Loucy (cell line): ENCODE data around the gene S100A9.

Source experiments
- H2AFZ ChIP-seq: fragments of 200-600 bp; sonication (generic); 2 replicates; pipeline ENCODE4 v1.6.0; 2016; ENCODE audit warnings: antibody characterized with exemption, mild to moderate bottlenecking, low read length, moderate library complexity
- H3F3A ChIP-seq: fragments of 200-600 bp; 2 replicates; pipeline ENCODE4 v1.6.0; 2016; ENCODE audit warnings: antibody characterized with exemption, low read depth, mild to moderate bottlenecking
- H3K27me3 ChIP-seq: fragments of 200-600 bp; sonication (generic); 2 replicates; pipeline ENCODE4 v1.6.1; 2014; ENCODE audit warnings: low read length, mild to moderate bottlenecking; ENCODE audit not compliant: insufficient read depth, poor library complexity, severe bottlenecking
- H3K36me3 ChIP-seq: fragments of 200-600 bp; sonication (generic); 2 replicates; pipeline ENCODE4 v1.6.1; 2016; ENCODE audit warnings: low read length; ENCODE audit not compliant: insufficient read depth
- H3K4me1 ChIP-seq: fragments of 200-600 bp; sonication (generic); 2 replicates; pipeline ENCODE4 v1.5.1; 2014; ENCODE audit warnings: low read length, mild to moderate bottlenecking; ENCODE audit not compliant: insufficient read depth, poor library complexity, severe bottlenecking
- H3K4me2 ChIP-seq: fragments of 200-600 bp; sonication (generic); 2 replicates; pipeline ENCODE4 v1.6.0; 2014; ENCODE audit warnings: antibody characterized with exemption, low read length, low read depth, mild to moderate bottlenecking; ENCODE audit not compliant: poor library complexity, severe bottlenecking
- H3K4me3 ChIP-seq: fragments of 200-600 bp; sonication (generic); 2 replicates; pipeline ENCODE4 v1.5.1; 2014; ENCODE audit warnings: low read length, mild to moderate bottlenecking, mixed read lengths; ENCODE audit not compliant: poor library complexity, severe bottlenecking
- H3K79me2 ChIP-seq: fragments of 200-600 bp; sonication (generic); 2 replicates; pipeline ENCODE4 v1.6.1; 2014; ENCODE audit warnings: low read length; ENCODE audit not compliant: insufficient read depth
- H3K9ac ChIP-seq: fragments of 200-600 bp; sonication (generic); 2 replicates; pipeline ENCODE4 v1.6.0; 2014; ENCODE audit warnings: mild to moderate bottlenecking, low read depth, low read length, moderate library complexity; ENCODE audit not compliant: poor library complexity, severe bottlenecking
- H3K9me2 ChIP-seq: fragments of 200-600 bp; sonication (generic); replicated peaks from 2 replicates; pipeline ENCODE4 v1.6.1; 2016; ENCODE audit warnings: low read depth, low read length, mixed read lengths
- H3K9me3 ChIP-seq: fragments of 200-600 bp; sonication (generic); 2 replicates; pipeline ENCODE4 v1.6.1; 2014; ENCODE audit warnings: mild to moderate bottlenecking, antibody characterized with exemption, low read length, low read depth; ENCODE audit not compliant: insufficient read depth
- H4K20me1 ChIP-seq: fragments of 200-600 bp; sonication (generic); 2 replicates; pipeline ENCODE4 v1.6.0; 2014; ENCODE audit warnings: antibody characterized with exemption, low read length, mild to moderate bottlenecking; ENCODE audit not compliant: insufficient read depth, poor library complexity, severe bottlenecking
- EZH2phosphoT487 ChIP-seq: fragments of 200-600 bp; IDR thresholded peaks from 2 replicates; pipeline ENCODE4 v1.6.1; 2018; ENCODE audit warnings: antibody characterized with exemption, mild to moderate bottlenecking, moderate library complexity, borderline replicate concordance
- TF ChIP-seq, protein P1 (sequence below): fragments of 200-600 bp; sonication (generic); conservative IDR thresholded peaks from 2 replicates; pipeline ENCODE4 v1.5.1; 2014; ENCODE audit warnings: mild to moderate bottlenecking, antibody characterized with exemption, low read length

S100A9 gene

DNA sequence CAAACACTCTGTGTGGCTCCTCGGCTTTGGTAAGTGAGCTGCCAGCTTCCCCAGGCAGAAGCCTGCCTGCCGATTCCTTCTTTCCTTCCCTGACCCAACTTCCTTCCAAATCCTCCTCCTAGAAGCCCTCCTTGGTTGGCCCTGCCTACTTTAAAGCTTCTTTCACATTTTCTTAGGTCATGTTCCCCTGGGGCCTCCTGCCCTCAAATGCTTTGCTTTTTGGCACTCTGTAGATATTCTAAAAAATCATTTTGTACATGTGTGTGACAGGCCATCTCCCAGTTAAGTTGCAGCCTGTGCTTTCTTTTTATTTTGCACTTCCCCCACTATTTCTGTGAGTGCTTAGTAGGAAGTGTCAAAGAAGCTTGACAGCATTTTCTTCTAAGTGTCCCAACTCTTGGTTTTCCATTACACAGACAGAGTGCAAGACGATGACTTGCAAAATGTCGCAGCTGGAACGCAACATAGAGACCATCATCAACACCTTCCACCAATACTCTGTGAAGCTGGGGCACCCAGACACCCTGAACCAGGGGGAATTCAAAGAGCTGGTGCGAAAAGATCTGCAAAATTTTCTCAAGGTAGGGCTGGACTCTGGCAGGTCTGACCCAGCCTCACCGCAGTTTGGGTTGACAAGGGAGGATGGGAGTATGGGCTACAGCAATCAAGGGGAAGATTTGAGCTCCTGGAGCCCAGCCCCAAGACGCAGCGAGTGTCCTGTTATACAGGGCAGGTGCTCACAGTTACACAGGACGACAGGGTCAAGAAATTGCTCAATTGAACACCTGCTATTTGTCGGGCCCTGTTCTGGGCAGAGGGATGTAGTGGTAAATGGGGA, at the start of gene S100A9:
Gene S100A9, plus strand, starts transcription at position 2 of the 838 bp plus-strand sequence. Its CDS starts 430 bp downstream, at position 432.
- H3K9me2 ChIP-seq, result no peaks in the 10 kb centered on the region
- H3F3A ChIP-seq, result no peaks in the 10 kb centered on the region
- H3K4me2 ChIP-seq, result no peak within 1 kb of the TSS
- H3K9me3 ChIP-seq, result no peaks in the 10 kb centered on the region
- H3K27me3 ChIP-seq, result no peaks in the 10 kb centered on the region
- H3K79me2 ChIP-seq, result no peaks in the 10 kb centered on the region
- no peak within 1 kb of the TSS for H3K4me3 ChIP-seq
- H3K9ac ChIP-seq, result no peak within 1 kb of the TSS
- no peak within 1 kb of the TSS for H2AFZ ChIP-seq
- no peaks in the 10 kb centered on the region for H3K36me3 ChIP-seq
- no peaks in the 10 kb centered on the region for H3K4me1 ChIP-seq
- H4K20me1 ChIP-seq, result no peaks in the 10 kb centered on the region
- no peak for TF ChIP-seq EZH2phosphoT487
- TF ChIP-seq, protein P1, sequence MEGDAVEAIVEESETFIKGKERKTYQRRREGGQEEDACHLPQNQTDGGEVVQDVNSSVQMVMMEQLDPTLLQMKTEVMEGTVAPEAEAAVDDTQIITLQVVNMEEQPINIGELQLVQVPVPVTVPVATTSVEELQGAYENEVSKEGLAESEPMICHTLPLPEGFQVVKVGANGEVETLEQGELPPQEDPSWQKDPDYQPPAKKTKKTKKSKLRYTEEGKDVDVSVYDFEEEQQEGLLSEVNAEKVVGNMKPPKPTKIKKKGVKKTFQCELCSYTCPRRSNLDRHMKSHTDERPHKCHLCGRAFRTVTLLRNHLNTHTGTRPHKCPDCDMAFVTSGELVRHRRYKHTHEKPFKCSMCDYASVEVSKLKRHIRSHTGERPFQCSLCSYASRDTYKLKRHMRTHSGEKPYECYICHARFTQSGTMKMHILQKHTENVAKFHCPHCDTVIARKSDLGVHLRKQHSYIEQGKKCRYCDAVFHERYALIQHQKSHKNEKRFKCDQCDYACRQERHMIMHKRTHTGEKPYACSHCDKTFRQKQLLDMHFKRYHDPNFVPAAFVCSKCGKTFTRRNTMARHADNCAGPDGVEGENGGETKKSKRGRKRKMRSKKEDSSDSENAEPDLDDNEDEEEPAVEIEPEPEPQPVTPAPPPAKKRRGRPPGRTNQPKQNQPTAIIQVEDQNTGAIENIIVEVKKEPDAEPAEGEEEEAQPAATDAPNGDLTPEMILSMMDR, result no peak

DNA sequence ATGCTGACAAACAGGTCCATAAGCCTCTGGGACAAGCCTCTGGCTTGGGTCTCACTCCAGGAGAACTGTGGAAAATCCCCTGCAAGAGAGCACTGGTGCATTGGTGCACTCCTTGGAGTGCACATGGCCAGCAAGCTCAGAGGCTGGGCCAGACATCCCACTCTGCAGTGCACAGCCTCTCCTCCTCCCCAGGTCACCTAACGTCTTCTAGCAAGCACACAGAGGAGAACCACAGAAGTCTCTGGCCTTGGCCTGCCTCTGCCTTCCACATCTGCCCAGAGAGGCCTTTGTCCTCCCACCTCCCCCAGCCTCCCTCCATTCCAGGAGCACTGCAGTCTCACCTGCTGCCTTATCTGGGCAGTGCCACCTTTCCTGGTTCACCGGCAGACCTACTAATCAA, 49.1 kb upstream of the S100A9 start:
- Histone ChIP-seq H3K36me3 (no peaks in the 10 kb centered on the region), H3K4me3 (no peak overlapping the region), H4K20me1 (no peaks in the 10 kb centered on the region), H3K4me1 (peaks cover 3% of the 10 kb centered on the region), H3K9me2 (no peaks in the 10 kb centered on the region), H3F3A (no peaks in the 10 kb centered on the region), H3K4me2 (no peak overlapping the region), H3K9me3 (no peaks in the 10 kb centered on the region), H3K9ac (no peak overlapping the region), H2AFZ (no peak overlapping the region), H3K27me3 (no peaks in the 10 kb centered on the region), H3K79me2 (no peaks in the 10 kb centered on the region)
- TF ChIP-seq EZH2phosphoT487, result no peak
- TF ChIP-seq, protein P1, result no peak

DNA sequence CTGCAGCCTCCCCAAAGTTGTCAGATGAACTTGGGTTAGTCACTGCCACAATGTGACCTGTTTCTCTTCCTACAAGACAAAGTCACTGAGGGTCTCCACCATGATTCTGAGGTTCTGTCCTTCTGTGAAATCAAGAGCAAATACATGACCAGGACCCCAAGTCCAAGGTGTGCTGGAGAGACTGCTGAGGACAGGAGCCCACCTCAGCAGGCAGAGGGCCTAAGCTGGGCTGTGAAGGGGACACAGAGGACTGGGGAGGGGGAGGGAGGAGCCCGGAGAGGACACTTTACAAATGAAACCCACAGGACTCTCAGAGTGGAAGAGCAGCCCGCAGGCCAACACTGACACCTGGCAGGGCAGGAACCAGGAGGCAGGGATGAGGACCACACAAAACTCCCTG, 48.2 kb upstream of the S100A9 start:
- no peaks in the 10 kb centered on the region for H3K36me3 ChIP-seq

DNA sequence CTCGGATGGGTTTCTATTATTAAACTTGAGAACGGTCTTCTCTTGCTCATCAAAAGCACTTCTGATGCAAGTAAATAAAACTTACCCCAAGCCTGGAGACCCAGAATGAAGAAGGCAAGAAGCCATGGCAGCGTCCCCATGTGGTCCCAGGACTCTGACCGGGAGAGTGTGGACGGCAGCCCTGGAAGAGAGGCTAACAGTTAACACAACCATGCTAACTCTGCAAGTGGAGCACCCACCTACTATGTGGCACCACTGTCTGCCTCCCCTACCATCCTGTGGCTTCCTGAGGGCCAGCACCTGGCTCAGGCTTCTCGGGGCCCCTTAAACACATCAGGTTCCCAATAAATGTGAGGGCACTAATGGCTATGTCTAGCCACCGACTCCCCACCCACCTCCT, 47.1 kb upstream of the S100A9 start:
- Histone ChIP-seq H3K4me2 (no peak overlapping the region), H3K79me2 (no peaks in the 10 kb centered on the region), H3K4me1 (peaks cover 3% of the 10 kb centered on the region), H3K9ac (no peak overlapping the region), H3K9me3 (no peaks in the 10 kb centered on the region), H3K9me2 (no peaks in the 10 kb centered on the region), H3K36me3 (no peaks in the 10 kb centered on the region), H3K27me3 (no peaks in the 10 kb centered on the region), H4K20me1 (no peaks in the 10 kb centered on the region), H3K4me3 (no peak overlapping the region), H3F3A (no peaks in the 10 kb centered on the region), H2AFZ (no peak overlapping the region)
- TF ChIP-seq, protein P1, result no peak
- no peak for TF ChIP-seq EZH2phosphoT487

More for the DNA sequence above, 48.2 kb upstream of the S100A9 start:
- H3K9ac ChIP-seq, result no peak overlapping the region
- TF ChIP-seq EZH2phosphoT487, result no peak
- H3K4me1 ChIP-seq, result peaks cover 3% of the 10 kb centered on the region
- H3K9me2 ChIP-seq, result no peaks in the 10 kb centered on the region
- no peaks in the 10 kb centered on the region for H4K20me1 ChIP-seq
- H3K27me3 ChIP-seq, result no peaks in the 10 kb centered on the region
- H2AFZ ChIP-seq, result no peak overlapping the region
- H3F3A ChIP-seq, result no peaks in the 10 kb centered on the region
- no peak overlapping the region for H3K4me3 ChIP-seq
- H3K79me2 ChIP-seq, result no peaks in the 10 kb centered on the region
- no peak overlapping the region for H3K4me2 ChIP-seq
- H3K9me3 ChIP-seq, result no peaks in the 10 kb centered on the region
